GM21423 (cell line): ENCODE data around the gene CD72.
"Not testable (repeated sequence)": the region's sequence is repeated elsewhere in the genome, so short reads cannot be mapped to it uniquely, and the experiment has no call there.

ENCODE experiments used
- ATAC-seq: cut with Tn5 transposase; IDR thresholded peaks from one replicate; pipeline ENCODE4 v1.9.1; 2021; ENCODE audit warnings: mild to moderate bottlenecking, moderate library complexity; ENCODE audit not compliant: unreplicated experiment

Gene CD72

GRCh38 chr9:35598866-35599590 is 19.2 kb downstream of the CD72 start:
- ATAC-seq: no peak

- not testable (repeated sequence) for ATAC-seq
Measured at GRCh38 chr9:35596907-35597306, 21.3 kb downstream of the CD72 start.

- no peak for ATAC-seq
Measured at GRCh38 chr9:35594471-35594870, 23.7 kb downstream of the CD72 start.

- ATAC-seq: no peak
Measured at GRCh38 chr9:35593581-35593980, 24.6 kb downstream of the CD72 start.

- not testable (repeated sequence) for ATAC-seq
Measured at GRCh38 chr9:35588506-35588905, 29.7 kb downstream of the CD72 start.

GRCh38 chr9:35584681-35585080 is 33.5 kb downstream of the CD72 start:
- not testable (repeated sequence) for ATAC-seq

- not testable (repeated sequence) for ATAC-seq
Measured at GRCh38 chr9:35583521-35583920, 34.7 kb downstream of the CD72 start.

- ATAC-seq: not testable (repeated sequence)
Measured at GRCh38 chr9:35579659-35580227, 38.5 kb downstream of the CD72 start.

GRCh38 chr9:35579130-35579529 is 39.1 kb downstream of the CD72 start:
- no peak for ATAC-seq

GRCh38 chr9:35577486-35577885 is 40.7 kb downstream of the CD72 start:
- no peak for ATAC-seq

- ATAC-seq: no peak
Measured at GRCh38 chr9:35575478-35575877, 42.7 kb downstream of the CD72 start.

GRCh38 chr9:35574578-35575122 is 43.6 kb downstream of the CD72 start:
- no peak for ATAC-seq

- ATAC-seq: no peak
Measured at GRCh38 chr9:35570709-35571504, 47.3 kb downstream of the CD72 start.

GRCh38 chr9:35569206-35569605 is 49.0 kb downstream of the CD72 start:
- ATAC-seq: no peak

- no peak for ATAC-seq
Measured at GRCh38 chr9:35568196-35568595, 50.0 kb downstream of the CD72 start.

- no peak for ATAC-seq
Measured at GRCh38 chr9:35566417-35566816, 51.8 kb downstream of the CD72 start.

GRCh38 chr9:35564658-35565061 is 53.6 kb downstream of the CD72 start:
- ATAC-seq: no peak

GRCh38 chr9:35563791-35564197 is 54.4 kb downstream of the CD72 start:
- no peak for ATAC-seq

- no peak for ATAC-seq
Measured at GRCh38 chr9:35562895-35563780, 55.1 kb downstream of the CD72 start.

- ATAC-seq: no peak
Measured at GRCh38 chr9:35561468-35562261, 56.5 kb downstream of the CD72 start.
